Heart right ventricle (tissue), 16 donors: ENCODE data around the gene SLC38A9. TPM values are rescaled to one million over a fixed set of nuclear protein-coding genes. Genes with fewer than 3 reads are reported as not detected.
"Not testable (repeated sequence)": the region's sequence is repeated elsewhere in the genome, so short reads cannot be mapped to it uniquely, and the experiment has no call there.

ENCODE experiments used
- ATAC-seq, 8 donors: fragments of 200-7000 bp; cut with Tn5 transposase; one replicate each; pipeline ENCODE4 v1.9.1; 2020; ENCODE audit warnings: mild to moderate bottlenecking in 8 of 8, moderate library complexity in 8 of 8, moderate number of reproducible peaks in 1 of 8
- DNase-seq, 2 donors: peaks; one replicate each; pipeline ENCODE4 v3.0.0-alpha.2; 2020
- H3K27ac ChIP-seq, 10 donors: fragments of 200-600 bp; sonication (generic) in 2 of 10; one replicate each; pipeline versions ENCODE4 v1.5.0 to v1.8.0; 2020 to 2022; ENCODE audit warnings: mild to moderate bottlenecking in 3 of 10
- H3K27me3 ChIP-seq, 7 donors: fragments of 200-600 bp; one replicate each; pipeline ENCODE4 v1.8.0; 2021 to 2022; ENCODE audit warnings: mild to moderate bottlenecking in 2 of 7
- H3K36me3 ChIP-seq, 9 donors: fragments of 200-600 bp; sonication (generic) in 1 of 9; one replicate each; pipeline versions ENCODE4 v1.5.0 to v1.8.0; 2020 to 2022; ENCODE audit warnings: mild to moderate bottlenecking in 2 of 9
- H3K4me1 ChIP-seq, 9 donors: fragments of 200-600 bp; sonication (generic) in 1 of 9; one replicate each; pipeline versions ENCODE4 v1.5.0 to v1.8.0; 2020 to 2022; ENCODE audit warnings: mild to moderate bottlenecking in 4 of 9
- H3K4me3 ChIP-seq, 10 donors: fragments of 200-600 bp; sonication (generic) in 2 of 10; one replicate each; pipeline versions ENCODE4 v1.5.0 to v1.8.0; 2020 to 2022; ENCODE audit warnings: mild to moderate bottlenecking in 7 of 10, moderate library complexity in 2 of 10
- H3K9me3 ChIP-seq, 11 donors: fragments of 200-600 bp in 10 of 11; sonication (generic) in 2 of 11; one replicate each; pipeline versions ENCODE4 v1.5.0 to v1.8.0; 2013 to 2022; ENCODE audit warnings: mild to moderate bottlenecking in 2 of 11, control low read depth in 1 of 11, moderate library complexity in 1 of 11
- CTCF ChIP-seq, 9 donors: fragments of 200-600 bp; sonication (generic) in 2 of 9; IDR thresholded peaks; one replicate each; pipeline versions ENCODE4 v1.5.0 to v1.8.0; 2021 to 2022; ENCODE audit warnings: antibody characterized with exemption in 9 of 9, mild to moderate bottlenecking in 5 of 9, moderate library complexity in 1 of 9
- WGBS, 2 donors: extraction: QIAGEN DNeasy Blood & Tissue Kit; methylation state at CpG; one replicate each; pipeline ENCODE4 v1.1.7; 2013; ENCODE audit warnings: inconsistent platforms in 1 of 2; 5-methylcytosine and 5-hydroxymethylcytosine counted together
- intact Hi-C, 10 donors: fragments of 100-400 bp; cut with DNase I; formaldehyde crosslinking; loops; one replicate each; pipeline versions ENCODE4 v1.11.1 to v1.14.2; 2022
- polyA plus RNA-seq, 2 donors: library from polyadenylated mRNA; stranded (reverse); fragments of 200-250 nt; gene quantifications; one replicate each; pipeline ENCODE4 v1.2.3, GENCODE V29; 2013
- total RNA-seq, 10 donors: library from RNA; stranded (reverse); fragmentation: NEBNext Ultra II Directional in 3 of 10; extraction: Animal tissue kit (Norgen Biotek cat#: 25700) in 3 of 10; gene quantifications; one replicate each; pipeline versions ENCODE4 v1.2.1 to v1.2.4, GENCODE V29; 2021 to 2023
- donor health status: Arrhythmogenic right ventricular cardiomyopathy.
- donor health status: ischemic (EF 13 %, LVEDD 7.1; RV severe dilation, severe dysfunction).
- donor health status: healthy with polysubstance abuse.
- donor health status: DM: no; HTN: yes; CAD: no.
- donor health status: DM: no; HTN: no; CAD: no.
- donor health status: ischemic (EF 25% LVEDD 6.9; RV normal size, moderate dysfunction).
- donor health status: ischemic (EF 25% LVEDD 5.7; RV mildly dilated, moderate dysfunction).
- donor health status: healthy.
- donor health status: DM: yes; HTN: yes; CAD: no.
- donor health status: Ischemic cardiomyopathy.
- donor health status: ischemic (EF 35%, LVEDD 5.7; RV mildly dilated, moderate dysfunction).
- donor health status: nonischemic (EF 11% LVEDD 7.7; RV severe dilation, severe dysfunction).
- donor health status: DM: yes; HTN: yes; CAD: no.
- donor health status: PGD.
- donor health status: ischemic (EF 29% LVEDD 5.4; RV normal size, mild dysfunction).
- donor health status: nonischemic (EF 23%, LVEDD 6.1; RV moderate dilation, normal function).

The SLC38A9 gene
- total and polyA plus RNA-seq, 12 donors: 3.6 to 9.7 (median 6.8) TPM

GRCh38 chr5:55613112-55613868 is 98.8 kb downstream of the SLC38A9 start:
- Histone ChIP-seq H3K27ac (no peak overlapping the region), H3K9me3 (peaks cover 0 to 6% (median 0%) of the 10 kb centered on the region in 11 donors), H3K4me1 (no peaks in the 10 kb centered on the region), H3K27me3 (no peaks in the 10 kb centered on the region), H3K36me3 (no peaks in the 10 kb centered on the region), H3K4me3 (no peak overlapping the region)
- WGBS, 2 donors: 98% methylated on average over 32 to 39 of the region's 39 CpGs
- DNase-seq: no peak
- peak in 2 of 8 donors; percentile 31 to 73 for ATAC-seq
- TF ChIP-seq CTCF (IDR thresholded peaks at IDR 0.05): no peak
- intact Hi-C loops: no loop called here

- Histone ChIP-seq H3K4me1 (no peaks in the 10 kb centered on the region), H3K4me3 (no peak overlapping the region), H3K27me3 (no peaks in the 10 kb centered on the region), H3K27ac (no peak overlapping the region), H3K9me3 (peaks cover 0 to 6% (median 0%) of the 10 kb centered on the region in 11 donors), H3K36me3 (no peaks in the 10 kb centered on the region)
- intact Hi-C loops: no loop called here
- no peak for TF ChIP-seq CTCF (IDR thresholded peaks at IDR 0.05)
- ATAC-seq (no peak), DNase-seq (no peak)
Observed at GRCh38 chr5:55610542-55610941, 101.6 kb downstream of the SLC38A9 start.

GRCh38 chr5:55609413-55609812 is 102.7 kb downstream of the SLC38A9 start:
- ATAC-seq (no peak), DNase-seq (no peak)
- H3K27ac ChIP-seq: no peak overlapping the region
- no peak overlapping the region for H3K4me3 ChIP-seq
- intact Hi-C loops: loop anchor here in 2 of 10 donors (5.0 to 10.0 kb wide), 2 partner anchors 73 to 75 kb away; no protein-coding TSS in a partner anchor
- H3K36me3 ChIP-seq: no peaks in the 10 kb centered on the region
- H3K4me1 ChIP-seq: peaks cover 0 to 7% (median 5%) of the 10 kb centered on the region in 9 donors
- no peak for TF ChIP-seq CTCF (IDR thresholded peaks at IDR 0.05)
- peaks cover 0 to 6% (median 0%) of the 10 kb centered on the region in 11 donors for H3K9me3 ChIP-seq
- H3K27me3 ChIP-seq: no peaks in the 10 kb centered on the region
- whole genome bisulfite sequencing, 2 donors: 95 to 96% methylated on average over 1 of the region's 1 CpG

GRCh38 chr5:55608595-55609349 is 103.4 kb downstream of the SLC38A9 start:
- Histone ChIP-seq H3K27me3 (no peaks in the 10 kb centered on the region), H3K4me3 (no peak overlapping the region), H3K9me3 (peaks cover 0 to 5% (median 0%) of the 10 kb centered on the region in 11 donors), H3K4me1 (peaks cover 0 to 13% (median 9%) of the 10 kb centered on the region in 9 donors), H3K36me3 (no peaks in the 10 kb centered on the region), H3K27ac (no peak overlapping the region)
- DNase-seq: no peak
- no peak for ATAC-seq
- intact Hi-C loops: loop anchor here in 2 of 10 donors (5.0 to 10.0 kb wide), 2 partner anchors 74 to 76 kb away; no protein-coding TSS in a partner anchor
- WGBS, 2 donors: 63 to 81% methylated on average over 6 of the region's 6 CpGs
- TF ChIP-seq CTCF (IDR thresholded peaks at IDR 0.05): no peak

GRCh38 chr5:55607309-55607708 is 104.8 kb downstream of the SLC38A9 start:
- not testable (repeated sequence) for H3K27me3 ChIP-seq, ATAC-seq, H3K36me3 ChIP-seq, H3K27ac ChIP-seq, DNase-seq, H3K4me3 ChIP-seq, H3K9me3 ChIP-seq
- 76 to 85% methylated on average over 5 of the region's 5 CpGs for WGBS, 2 donors
- H3K4me1 ChIP-seq: peaks cover 5 to 26% (median 23%) of the 10 kb centered on the region in 9 donors
- intact Hi-C loops: loop anchor here in 2 of 10 donors (5.0 to 10.0 kb wide), 2 partner anchors 75 to 77 kb away; no protein-coding TSS in a partner anchor
